Transverse colon (tissue), 4 donors: ENCODE results near the gene MAGI1. TPM values are rescaled to one million over a fixed set of nuclear protein-coding genes. Genes with fewer than 3 reads are reported as not detected.

Experiments
- DNase-seq: peaks from one replicate; pipeline ENCODE4 v3.0.0-alpha.2; 2019
- H3K27ac ChIP-seq, 4 donors: fragments of 200-600 bp; sonication (generic); 2 replicates each; pipeline ENCODE4 v1.5.1; 2016 to 2018; ENCODE audit warnings: inconsistent platforms in 4 of 4
- H3K27me3 ChIP-seq: fragments of 200-600 bp; sonication (generic); 2 replicates; pipeline ENCODE4 v1.5.1; 2017; ENCODE audit warnings: inconsistent platforms
- H3K36me3 ChIP-seq, 4 donors: fragments of 200-600 bp; sonication (generic); 2 replicates each; pipeline ENCODE4 v1.5.1; 2017 to 2019; ENCODE audit warnings: inconsistent platforms in 4 of 4
- H3K4me1 ChIP-seq, 4 donors: fragments of 200-600 bp; sonication (generic); 2 replicates each; pipeline ENCODE4 v1.5.1; 2017 to 2020; ENCODE audit warnings: inconsistent platforms in 4 of 4
- H3K4me3 ChIP-seq, 4 donors: fragments of 200-600 bp; sonication (generic); 1 replicate in 1 of 4; 2 replicates in 3 of 4; pipeline versions ENCODE4 v1.5.1 to v1.6.1; 2017 to 2019; ENCODE audit warnings: inconsistent platforms in 4 of 4
- H3K9me3 ChIP-seq, 2 donors: fragments of 200-600 bp; sonication (generic); 2 replicates each; pipeline ENCODE4 v1.5.1; 2017 to 2019; ENCODE audit warnings: inconsistent platforms in 2 of 2
- CTCF ChIP-seq, 5 experiments: fragments of 200-600 bp in 3 of 5; fragments of 450-650 bp in 2 of 5; sonication (generic) in 3 of 5; IDR thresholded peaks; 1 replicate in 2 of 5; 2 replicates in 3 of 5; pipeline ENCODE4 v1.5.1; 2016 to 2017; ENCODE audit warnings: antibody characterized with exemption in 5 of 5, inconsistent platforms in 3 of 5, mild to moderate bottlenecking in 2 of 5, moderate library complexity in 1 of 5
- EP300 ChIP-seq: sonication (generic); formaldehyde crosslinking; IDR thresholded peaks from one replicate; pipeline ENCODE4 v1.6.1; 2017; ENCODE audit warnings: antibody characterized with exemption, low read depth
- POLR2A ChIP-seq: fragments of 450-650 bp; IDR thresholded peaks from one replicate; pipeline ENCODE4 v1.6.1; 2016; ENCODE audit warnings: antibody characterized with exemption, mild to moderate bottlenecking, moderate library complexity
- POLR2AphosphoS5 ChIP-seq, 3 donors: sonication (generic); formaldehyde crosslinking; IDR thresholded peaks; one replicate each; pipeline ENCODE4 v1.6.1; 2016; ENCODE audit warnings: antibody characterized with exemption in 3 of 3
- WGBS, 2 donors: methylation state at CpG; one replicate each; pipeline ENCODE4 v1.1.5; 2018; ENCODE audit warnings: low coverage in 1 of 2; 5-methylcytosine and 5-hydroxymethylcytosine counted together
- in situ Hi-C, 4 donors: fragments of 200-750 bp; cut with MboI; loops; one replicate each; pipeline versions ENCODE4 v1.15.0 to v1.15.1; 2017; ENCODE audit warnings: low sequenced_read_pairs in 3 of 4, low pct_ligation_motif_present in 1 of 4, low pct_unique_long_range_greater_than_20kb in 1 of 4
- intact Hi-C: fragments of 100-400 bp; cut with DNase I; formaldehyde crosslinking; loops from one replicate; pipeline ENCODE4 v1.15.1; 2023; ENCODE audit warnings: low total_unique reads
- total RNA-seq, 4 donors: library from RNA; depleted of rRNA; stranded (reverse); fragments of >200 nt; gene quantifications; one replicate each; pipeline ENCODE4 v1.1.0, GENCODE V29; 2016

The MAGI1 gene
- total RNA-seq, 4 donors from 2014 or later, result 50.8 to 190 (median 67.4) TPM

GRCh38 chr3:65641045-65641444, 397.7 kb downstream of the MAGI1 start:
- TF ChIP-seq EP300 (no peak), CTCF (IDR thresholded peaks at IDR 0.05) (no peak), POLR2A (no peak), POLR2AphosphoS5 (IDR thresholded peaks at IDR 0.05) (no peak)
- Histone ChIP-seq H3K4me1 (no peaks in the 10 kb centered on the region), H3K36me3 (no peaks in the 10 kb centered on the region), H3K27me3 (no peaks in the 10 kb centered on the region), H3K9me3 (no peaks in the 10 kb centered on the region), H3K27ac (no peak overlapping the region), H3K4me3 (no peak overlapping the region)
- in situ Hi-C loops (no loop called here), intact Hi-C loops (no loop called here)
- 82 to 92% methylated on average over 4 of the region's 4 CpGs for WGBS, 2 donors
- DNase-seq, result no peak

GRCh38 chr3:65639444-65639843, 399.3 kb downstream of the MAGI1 start:
- H3K9me3 ChIP-seq, result no peaks in the 10 kb centered on the region
- no peaks in the 10 kb centered on the region for H3K4me1 ChIP-seq
- in situ Hi-C loops, result no loop called here
- H3K27me3 ChIP-seq, result no peaks in the 10 kb centered on the region
- no peak for DNase-seq
- no peaks in the 10 kb centered on the region for H3K36me3 ChIP-seq
- TF ChIP-seq CTCF (IDR thresholded peaks at IDR 0.05), result no peak
- H3K4me3 ChIP-seq, result no peak overlapping the region
- intact Hi-C loops, result no loop called here
- H3K27ac ChIP-seq, result no peak overlapping the region
- 76 to 82% methylated on average over 2 to 6 of the region's 6 CpGs for WGBS, 2 donors

GRCh38 chr3:65638301-65638700, 400.4 kb downstream of the MAGI1 start:
- no peaks in the 10 kb centered on the region for H3K4me1 ChIP-seq
- H3K9me3 ChIP-seq, result no peaks in the 10 kb centered on the region
- no peaks in the 10 kb centered on the region for H3K36me3 ChIP-seq
- intact Hi-C loops, result no loop called here
- no peaks in the 10 kb centered on the region for H3K27me3 ChIP-seq
- no peak overlapping the region for H3K4me3 ChIP-seq
- 58 to 76% methylated on average over 4 to 6 of the region's 6 CpGs for WGBS, 2 donors
- no peak overlapping the region for H3K27ac ChIP-seq
- TF ChIP-seq POLR2A, result no peak
- no peak for TF ChIP-seq CTCF (IDR thresholded peaks at IDR 0.05)
- TF ChIP-seq EP300, result no peak
- TF ChIP-seq POLR2AphosphoS5 (IDR thresholded peaks at IDR 0.05), result no peak
- in situ Hi-C loops, result no loop called here
- DNase-seq, result no peak

- TF ChIP-seq POLR2A (no peak), EP300 (no peak), POLR2AphosphoS5 (IDR thresholded peaks at IDR 0.05) (no peak), CTCF (IDR thresholded peaks at IDR 0.05) (no peak)
- Histone ChIP-seq H3K36me3 (no peaks in the 10 kb centered on the region), H3K9me3 (no peaks in the 10 kb centered on the region), H3K4me3 (no peak overlapping the region), H3K4me1 (no peaks in the 10 kb centered on the region), H3K27me3 (no peaks in the 10 kb centered on the region), H3K27ac (no peak overlapping the region)
- DNase-seq, result no peak
- intact Hi-C loops, result no loop called here
- in situ Hi-C loops, result no loop called here
- 41 to 57% methylated on average over 3 of the region's 3 CpGs for WGBS, 2 donors
These were observed 402.4 kb downstream of the MAGI1 start for GRCh38 chr3:65636326-65636725.
